Glutamatergic neuron (in vitro differentiated cells): Measurements from ENCODE around the gene PRDM16. TPM values are rescaled to one million over a fixed set of nuclear protein-coding genes. Genes with fewer than 3 reads are reported as not detected.

Source experiments
- DNase-seq: peaks from one replicate; pipeline ENCODE4 v3.0.0; 2022
- H3K27ac Mint-ChIP-seq: one replicate; pipeline ENCODE4 v1.8.0; 2020; ENCODE audit warnings: mild to moderate bottlenecking, mixed read lengths, inconsistent platforms; ENCODE audit not compliant: unreplicated experiment
- H3K27me3 Mint-ChIP-seq: one replicate; pipeline ENCODE4 v1.8.0; 2020; ENCODE audit warnings: mild to moderate bottlenecking, moderate library complexity, mixed read lengths, inconsistent platforms; ENCODE audit not compliant: unreplicated experiment
- H3K36me3 Mint-ChIP-seq: one replicate; pipeline ENCODE4 v1.8.0; 2020; ENCODE audit warnings: mild to moderate bottlenecking, mixed read lengths, inconsistent platforms; ENCODE audit not compliant: unreplicated experiment
- H3K4me1 Mint-ChIP-seq: one replicate; pipeline ENCODE4 v1.8.0; 2020; ENCODE audit warnings: mild to moderate bottlenecking, low read depth, mixed read lengths, inconsistent platforms; ENCODE audit not compliant: unreplicated experiment
- H3K4me3 Mint-ChIP-seq: one replicate; pipeline ENCODE4 v1.8.0; 2020; ENCODE audit warnings: mild to moderate bottlenecking, mixed read lengths, inconsistent platforms; ENCODE audit not compliant: unreplicated experiment
- H3K9me3 Mint-ChIP-seq: one replicate; pipeline ENCODE4 v1.8.0; 2020; ENCODE audit warnings: mild to moderate bottlenecking, moderate library complexity, mixed read lengths, inconsistent platforms; ENCODE audit not compliant: unreplicated experiment
- total RNA-seq: library from RNA; stranded (reverse); fragmentation: NEBNext Ultra II Directional; extraction: Animal tissue kit (Norgen Biotek cat#: 25700); gene quantifications from one replicate; pipeline ENCODE4 v1.2.1, GENCODE V29; 2021; ENCODE audit not compliant: unreplicated experiment
- TF ChIP-seq, protein P1 (sequence below): fragments of 200-600 bp; sonication (generic); IDR thresholded peaks from one replicate; pipeline ENCODE4 v1.5.0; 2021; ENCODE audit not compliant: partially characterized antibody, unreplicated experiment

The PRDM16 gene
- total RNA-seq, 1 donor from 2014 or later = 0.07 TPM

GRCh38 chr1:3396411-3396810 is 327.4 kb downstream of the PRDM16 start:
- no peaks in the 10 kb centered on the region for H3K36me3 Mint-ChIP-seq
- peaks cover 12% of the 10 kb centered on the region for H3K27me3 Mint-ChIP-seq
- H3K4me3 Mint-ChIP-seq = no peak overlapping the region
- peaks cover 6% of the 10 kb centered on the region for H3K9me3 Mint-ChIP-seq
- TF ChIP-seq, protein P1, sequence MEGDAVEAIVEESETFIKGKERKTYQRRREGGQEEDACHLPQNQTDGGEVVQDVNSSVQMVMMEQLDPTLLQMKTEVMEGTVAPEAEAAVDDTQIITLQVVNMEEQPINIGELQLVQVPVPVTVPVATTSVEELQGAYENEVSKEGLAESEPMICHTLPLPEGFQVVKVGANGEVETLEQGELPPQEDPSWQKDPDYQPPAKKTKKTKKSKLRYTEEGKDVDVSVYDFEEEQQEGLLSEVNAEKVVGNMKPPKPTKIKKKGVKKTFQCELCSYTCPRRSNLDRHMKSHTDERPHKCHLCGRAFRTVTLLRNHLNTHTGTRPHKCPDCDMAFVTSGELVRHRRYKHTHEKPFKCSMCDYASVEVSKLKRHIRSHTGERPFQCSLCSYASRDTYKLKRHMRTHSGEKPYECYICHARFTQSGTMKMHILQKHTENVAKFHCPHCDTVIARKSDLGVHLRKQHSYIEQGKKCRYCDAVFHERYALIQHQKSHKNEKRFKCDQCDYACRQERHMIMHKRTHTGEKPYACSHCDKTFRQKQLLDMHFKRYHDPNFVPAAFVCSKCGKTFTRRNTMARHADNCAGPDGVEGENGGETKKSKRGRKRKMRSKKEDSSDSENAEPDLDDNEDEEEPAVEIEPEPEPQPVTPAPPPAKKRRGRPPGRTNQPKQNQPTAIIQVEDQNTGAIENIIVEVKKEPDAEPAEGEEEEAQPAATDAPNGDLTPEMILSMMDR = no peak
- peaks cover 5% of the 10 kb centered on the region for H3K4me1 Mint-ChIP-seq
- no peak for DNase-seq
- H3K27ac Mint-ChIP-seq = no peak overlapping the region

- H3K4me3 Mint-ChIP-seq = no peak overlapping the region
- H3K27me3 Mint-ChIP-seq = peaks cover 13% of the 10 kb centered on the region
- peaks cover 5% of the 10 kb centered on the region for H3K4me1 Mint-ChIP-seq
- no peak overlapping the region for H3K27ac Mint-ChIP-seq
- H3K9me3 Mint-ChIP-seq = peaks cover 7% of the 10 kb centered on the region
- H3K36me3 Mint-ChIP-seq = no peaks in the 10 kb centered on the region
- TF ChIP-seq, protein P1 = no peak
- no peak for DNase-seq
These were observed 328.3 kb downstream of the PRDM16 start for GRCh38 chr1:3397311-3397710.

- DNase-seq = no peak
- H3K9me3 Mint-ChIP-seq = peaks cover 5% of the 10 kb centered on the region
- no peak overlapping the region for H3K4me3 Mint-ChIP-seq
- H3K4me1 Mint-ChIP-seq = no peaks in the 10 kb centered on the region
- H3K27ac Mint-ChIP-seq = no peak overlapping the region
- H3K27me3 Mint-ChIP-seq = peaks cover 6% of the 10 kb centered on the region
- TF ChIP-seq, protein P1 = no peak
- H3K36me3 Mint-ChIP-seq = no peaks in the 10 kb centered on the region
These were observed 329.6 kb downstream of the PRDM16 start for GRCh38 chr1:3398396-3399140.

- H3K9me3 Mint-ChIP-seq = peaks cover 5% of the 10 kb centered on the region
- DNase-seq = no peak
- H3K27me3 Mint-ChIP-seq = peaks cover 6% of the 10 kb centered on the region
These were observed 330.7 kb downstream of the PRDM16 start for GRCh38 chr1:3399732-3400131.

More at GRCh38 chr1:3399732-3400131, 330.7 kb downstream of the PRDM16 start:
- Mint-ChIP-seq H3K36me3 (no peaks in the 10 kb centered on the region), H3K4me3 (no peak overlapping the region), H3K27ac (no peak overlapping the region), H3K4me1 (no peaks in the 10 kb centered on the region)
- TF ChIP-seq, protein P1 = no peak
